Activated CD4-positive, alpha-beta memory T cell treated with anti-CD3 and anti-CD28 coated beads, Interleukin-2, amount 10 ng/mL, durations not matched to agents 7 days and 5 days (primary cell): ENCODE data around the gene SHC4. TPM values are rescaled to one million over a fixed set of nuclear protein-coding genes. Genes with fewer than 3 reads are reported as not detected.
"Not testable (repeated sequence)": the region's sequence is repeated elsewhere in the genome, so short reads cannot be mapped to it uniquely, and the experiment has no call there.

ENCODE experiments used
- CTCF ChIA-PET: fragments of 350-600 bp; sonication (Branson Sonifier 250); formaldehyde crosslinking; loops from one replicate; lab custom pipeline; 2021; ENCODE audit warnings: antibody characterized with exemption, inconsistent platforms; lab: Charles Lee
- POLR2A ChIA-PET: fragments of 350-600 bp; sonication (Branson Sonifier 250); formaldehyde crosslinking; loops from one replicate; lab custom pipeline; 2021; ENCODE audit warnings: antibody characterized with exemption; lab: Charles Lee
- DNase-seq: peaks from one replicate; pipeline ENCODE4 v3.0.0-alpha.2; 2020
- H3K27ac Mint-ChIP-seq: one replicate; pipeline ENCODE4 v1.8.0; 2021; ENCODE audit warnings: mild to moderate bottlenecking, mixed read lengths
- H3K27me3 Mint-ChIP-seq: one replicate; pipeline ENCODE4 v1.8.0; 2021; ENCODE audit warnings: mixed read lengths
- H3K36me3 Mint-ChIP-seq: one replicate; pipeline ENCODE4 v1.8.0; 2021; ENCODE audit warnings: low read depth, mixed read lengths
- H3K4me1 Mint-ChIP-seq: one replicate; pipeline ENCODE4 v1.8.0; 2021; ENCODE audit warnings: mixed read lengths
- H3K4me3 Mint-ChIP-seq: one replicate; pipeline ENCODE4 v1.8.0; 2021; ENCODE audit warnings: mild to moderate bottlenecking, mixed read lengths
- H3K9me3 Mint-ChIP-seq: one replicate; pipeline ENCODE4 v1.8.0; 2021; ENCODE audit warnings: mixed read lengths
- total RNA-seq, 2 experiments: library from RNA; stranded (reverse); gene quantifications; one replicate each; pipeline ENCODE4 v1.2.3, GENCODE V29; 2021

SHC4 gene
- total RNA-seq, 2 experiments from 2014 or later, result 1.9 to 2.8 TPM

DNA sequence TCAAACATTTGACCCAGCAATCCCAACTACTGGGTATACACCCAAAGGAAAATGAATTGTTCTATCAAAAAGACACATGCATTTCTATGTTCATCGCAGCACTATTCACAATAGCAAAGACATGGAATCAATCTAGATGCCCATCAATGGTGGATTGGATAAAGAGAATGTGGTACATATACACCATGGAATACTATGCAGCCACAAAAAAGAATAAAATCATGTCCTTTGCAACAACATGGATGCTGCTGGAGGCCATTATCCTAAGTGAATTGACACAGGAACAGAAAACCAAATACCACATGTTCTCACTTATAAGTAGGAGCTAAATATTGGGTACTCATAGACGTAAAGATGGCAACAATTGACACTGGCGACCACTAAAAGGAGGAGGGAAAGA, 109.3 kb downstream of the SHC4 start:
- peaks cover 22% of the 10 kb centered on the region for H3K27me3 Mint-ChIP-seq
- POLR2A ChIA-PET, H3K27ac Mint-ChIP-seq, H3K9me3 Mint-ChIP-seq, H3K36me3 Mint-ChIP-seq, H3K4me3 Mint-ChIP-seq, DNase-seq, CTCF ChIA-PET: not testable (repeated sequence)
- peaks cover 12% of the 10 kb centered on the region for H3K4me1 Mint-ChIP-seq

DNA sequence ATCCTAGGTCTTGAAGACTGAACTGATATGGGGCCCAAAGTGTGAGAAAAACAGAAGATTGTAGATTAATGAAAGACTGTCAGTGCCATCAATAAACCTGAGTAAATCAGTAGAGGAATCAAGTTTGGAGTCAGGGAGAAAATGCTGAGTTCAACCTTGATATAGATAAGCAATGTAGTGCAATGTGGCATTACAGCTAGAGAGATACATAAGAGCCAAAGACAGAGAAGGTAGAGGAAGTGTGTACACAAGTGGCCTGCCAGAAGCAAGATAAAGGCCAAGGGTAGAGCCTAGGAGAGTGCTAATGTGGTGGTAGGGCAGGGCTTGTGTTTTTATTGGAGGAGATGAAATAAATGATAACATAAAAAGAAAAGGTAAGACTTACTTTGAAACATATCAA, 111.8 kb downstream of the SHC4 start:
- H3K27ac Mint-ChIP-seq, result no peak overlapping the region
- ChIA-PET CTCF (no interaction called here), POLR2A (no interaction called here)
- H3K4me1 Mint-ChIP-seq, result no peaks in the 10 kb centered on the region
- H3K27me3 Mint-ChIP-seq, result peaks cover 22% of the 10 kb centered on the region
- no peak for DNase-seq
- no peaks in the 10 kb centered on the region for H3K9me3 Mint-ChIP-seq
- H3K36me3 Mint-ChIP-seq, result no peaks in the 10 kb centered on the region
- H3K4me3 Mint-ChIP-seq, result no peak overlapping the region

DNA sequence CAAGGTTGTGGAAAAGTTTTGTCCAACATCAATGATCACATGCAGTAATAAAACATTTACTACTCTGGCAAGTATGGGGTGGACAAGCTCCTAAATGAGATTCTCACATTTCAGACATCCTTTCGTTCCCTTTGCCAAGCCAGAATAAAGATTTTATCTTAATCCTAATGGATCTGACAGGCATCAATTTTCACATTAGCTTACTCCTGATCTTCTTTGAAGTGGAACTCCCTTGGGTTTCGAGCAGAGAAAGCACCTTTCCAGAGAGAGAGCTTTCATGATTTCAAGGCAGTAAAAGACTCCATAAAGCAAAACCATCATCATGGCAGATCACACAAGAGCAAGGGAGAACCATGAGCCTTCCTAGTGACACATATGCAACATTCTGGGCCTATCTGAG, 113.1 kb downstream of the SHC4 start:
- no peaks in the 10 kb centered on the region for H3K36me3 Mint-ChIP-seq
- ChIA-PET CTCF (no interaction called here), POLR2A (no interaction called here)
- DNase-seq, result no peak
- no peak overlapping the region for H3K4me3 Mint-ChIP-seq
- H3K27ac Mint-ChIP-seq, result no peak overlapping the region
- H3K4me1 Mint-ChIP-seq, result no peaks in the 10 kb centered on the region
- no peaks in the 10 kb centered on the region for H3K9me3 Mint-ChIP-seq
- peaks cover 19% of the 10 kb centered on the region for H3K27me3 Mint-ChIP-seq

DNA sequence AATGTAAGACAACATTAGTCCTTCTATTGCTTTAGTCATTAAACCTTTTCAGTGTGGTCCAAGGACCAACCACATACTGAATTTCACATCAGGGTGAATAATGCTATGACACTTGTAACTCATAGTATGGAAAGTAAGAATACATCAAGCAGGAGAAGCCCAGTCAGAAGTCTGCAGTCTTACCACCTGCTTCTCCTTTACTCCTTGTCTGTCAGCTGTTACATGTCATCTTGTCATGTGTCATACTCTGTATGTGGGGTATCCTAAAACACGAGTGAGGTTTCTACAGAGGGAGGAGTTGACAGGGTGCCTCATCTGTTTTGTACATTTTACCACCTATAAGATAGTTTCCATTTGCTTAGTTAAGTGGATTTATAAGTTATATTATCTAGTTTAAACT, 118.6 kb downstream of the SHC4 start:
- H3K4me3 Mint-ChIP-seq, result no peak overlapping the region
- H3K27ac Mint-ChIP-seq, result no peak overlapping the region
- no peak for DNase-seq
- H3K36me3 Mint-ChIP-seq, result no peaks in the 10 kb centered on the region
- ChIA-PET POLR2A (no interaction called here), CTCF (no interaction called here)
- H3K4me1 Mint-ChIP-seq, result no peaks in the 10 kb centered on the region
- H3K9me3 Mint-ChIP-seq, result no peaks in the 10 kb centered on the region
- H3K27me3 Mint-ChIP-seq, result peaks cover 5% of the 10 kb centered on the region

DNA sequence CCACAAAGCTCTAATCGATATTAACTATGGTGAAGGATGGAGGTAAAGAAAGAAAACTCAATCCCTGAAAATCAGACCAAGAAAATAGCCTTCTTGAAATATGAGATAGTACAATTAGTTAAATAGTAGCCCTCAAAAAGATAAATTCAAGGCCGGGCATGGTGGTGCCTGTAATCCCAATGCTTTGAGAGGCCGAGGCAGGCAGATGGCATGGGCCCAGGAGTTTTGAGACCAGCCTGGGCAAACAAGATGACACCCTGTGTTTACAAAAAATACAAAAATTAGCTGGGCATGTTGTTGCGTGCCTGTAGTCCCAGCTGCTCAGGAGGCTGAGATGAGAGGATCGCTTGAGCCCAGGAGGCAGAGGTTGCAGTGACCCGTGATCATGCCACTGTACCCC, 121.2 kb downstream of the SHC4 start:
- no peak overlapping the region for H3K27ac Mint-ChIP-seq

DNA sequence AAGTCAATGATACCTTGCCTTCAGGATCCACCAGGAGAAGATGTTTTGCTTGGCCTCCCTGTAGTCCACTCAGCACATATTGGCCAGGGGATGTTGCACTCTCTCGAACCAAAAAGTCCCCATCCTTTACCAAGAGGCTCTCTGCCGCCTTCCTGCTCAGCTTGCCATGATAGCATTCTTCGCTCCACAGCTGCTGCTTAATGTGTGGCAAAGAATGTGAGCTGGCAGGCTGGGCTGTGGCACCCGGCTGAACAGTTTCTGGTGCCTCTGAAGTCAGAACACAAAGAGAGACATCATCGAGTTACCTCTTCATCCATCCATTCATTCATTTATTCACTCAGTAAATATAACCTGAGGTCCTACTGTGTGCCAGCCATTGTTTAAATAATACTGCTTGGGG, 129.0 kb downstream of the SHC4 start:
- H3K4me1 Mint-ChIP-seq, result no peaks in the 10 kb centered on the region
- POLR2A ChIA-PET, result no interaction called here
- CTCF ChIA-PET, result no interaction called here

More for the DNA sequence above, 121.2 kb downstream of the SHC4 start:
- no peaks in the 10 kb centered on the region for H3K4me1 Mint-ChIP-seq
- no peaks in the 10 kb centered on the region for H3K36me3 Mint-ChIP-seq
- POLR2A ChIA-PET, result no interaction called here
- H3K9me3 Mint-ChIP-seq, result no peaks in the 10 kb centered on the region
- CTCF ChIA-PET, result no interaction called here
- DNase-seq, result no peak
- H3K4me3 Mint-ChIP-seq, result no peak overlapping the region
- peaks cover 10% of the 10 kb centered on the region for H3K27me3 Mint-ChIP-seq

DNA sequence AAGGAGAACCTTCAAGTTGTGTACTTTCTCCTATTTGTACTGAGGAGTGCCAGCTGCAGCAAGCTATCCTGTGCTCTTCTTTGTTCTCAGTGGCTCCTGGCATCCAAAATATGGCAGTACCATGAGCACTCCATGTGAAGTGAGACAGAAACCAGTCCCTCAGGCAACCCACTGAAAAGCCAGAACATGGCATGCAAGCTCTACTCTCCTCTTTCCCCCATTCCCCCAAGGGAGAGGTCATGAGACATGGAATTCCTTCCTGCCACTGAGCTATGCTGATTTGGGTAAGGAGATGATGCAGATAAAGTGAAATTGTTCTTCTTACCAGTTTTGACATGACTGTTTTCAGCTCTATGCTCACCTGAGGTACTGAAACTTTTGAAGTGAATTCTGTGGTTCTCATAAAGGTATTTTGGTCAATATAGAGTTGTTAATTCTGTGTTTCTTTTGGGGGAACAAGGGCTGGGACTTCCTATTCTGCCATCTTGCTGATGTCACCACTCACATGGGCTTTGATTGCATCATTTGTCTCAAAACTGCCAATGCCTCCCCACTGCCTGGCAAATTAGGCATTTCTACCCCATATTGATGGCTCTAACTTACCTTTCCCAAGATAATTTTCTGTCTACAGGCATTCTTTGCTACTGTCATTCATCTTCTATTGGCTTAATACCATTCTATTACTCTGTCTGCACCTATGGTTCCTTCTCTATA, 130.0 kb downstream of the SHC4 start:
- peaks cover 5% of the 10 kb centered on the region for H3K9me3 Mint-ChIP-seq
- DNase-seq, result no peak
- H3K4me3 Mint-ChIP-seq, result no peak overlapping the region
- no peaks in the 10 kb centered on the region for H3K4me1 Mint-ChIP-seq
- H3K27ac Mint-ChIP-seq, result no peak overlapping the region
- no peaks in the 10 kb centered on the region for H3K36me3 Mint-ChIP-seq
- CTCF ChIA-PET, result no interaction called here
- POLR2A ChIA-PET, result no interaction called here
- peaks cover 25% of the 10 kb centered on the region for H3K27me3 Mint-ChIP-seq

More for the DNA sequence above, 129.0 kb downstream of the SHC4 start:
- peaks cover 5% of the 10 kb centered on the region for H3K9me3 Mint-ChIP-seq
- H3K36me3 Mint-ChIP-seq, result no peaks in the 10 kb centered on the region
- DNase-seq, result no peak
- peaks cover 23% of the 10 kb centered on the region for H3K27me3 Mint-ChIP-seq
- no peak overlapping the region for H3K27ac Mint-ChIP-seq
- H3K4me3 Mint-ChIP-seq, result no peak overlapping the region

DNA sequence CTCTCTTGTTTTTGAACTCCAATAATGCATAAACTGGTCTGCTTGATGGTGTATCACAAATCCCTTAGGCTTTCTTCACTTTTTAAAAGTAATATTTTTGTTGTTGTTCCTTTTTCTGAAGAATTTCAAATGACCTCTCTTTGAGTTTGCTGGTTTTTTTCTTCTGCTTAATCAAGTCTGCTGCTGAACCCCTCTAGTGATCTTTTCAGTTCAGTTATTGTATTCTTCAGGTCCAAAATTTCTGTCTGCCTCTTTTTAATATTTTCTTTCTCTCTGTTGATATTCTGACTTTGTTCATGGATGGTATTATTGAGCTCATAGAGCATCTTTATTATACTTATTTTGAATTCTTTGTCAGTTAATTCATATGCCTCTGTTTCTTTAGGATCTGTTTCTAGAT, 131.1 kb downstream of the SHC4 start:
- no peaks in the 10 kb centered on the region for H3K36me3 Mint-ChIP-seq
- no peak overlapping the region for H3K27ac Mint-ChIP-seq

DNA sequence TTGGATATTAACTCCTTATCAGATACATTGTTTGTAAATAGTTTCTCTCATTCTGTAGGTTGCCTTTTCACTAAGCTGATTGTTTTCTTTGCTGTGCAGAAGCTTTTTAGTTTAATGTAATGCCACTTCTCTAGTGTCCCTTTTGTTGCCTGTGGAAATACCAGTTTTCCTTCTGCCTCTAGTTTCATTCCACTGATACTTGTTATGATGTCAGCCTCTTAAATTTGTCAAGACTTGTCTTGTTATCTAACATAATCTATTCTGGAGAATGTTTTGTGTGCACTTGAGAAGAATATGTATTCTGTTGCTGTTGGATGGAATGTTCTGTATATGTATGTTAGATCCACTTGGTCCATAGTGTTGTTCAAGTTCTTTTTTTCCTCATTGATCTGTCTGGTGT, 134.8 kb downstream of the SHC4 start:
- DNase-seq, result no peak
- Mint-ChIP-seq H3K27me3 (peaks cover 19% of the 10 kb centered on the region), H3K27ac (no peak overlapping the region), H3K9me3 (peaks cover 3% of the 10 kb centered on the region), H3K4me3 (no peak overlapping the region), H3K36me3 (no peaks in the 10 kb centered on the region), H3K4me1 (no peaks in the 10 kb centered on the region)
- ChIA-PET CTCF (no interaction called here), POLR2A (no interaction called here)

More for the DNA sequence above, 131.1 kb downstream of the SHC4 start:
- Mint-ChIP-seq H3K27me3 (peaks cover 22% of the 10 kb centered on the region), H3K9me3 (peaks cover 5% of the 10 kb centered on the region), H3K4me1 (no peaks in the 10 kb centered on the region), H3K4me3 (no peak overlapping the region)
- POLR2A ChIA-PET, result no interaction called here
- CTCF ChIA-PET, result no interaction called here
- DNase-seq, result no peak

DNA sequence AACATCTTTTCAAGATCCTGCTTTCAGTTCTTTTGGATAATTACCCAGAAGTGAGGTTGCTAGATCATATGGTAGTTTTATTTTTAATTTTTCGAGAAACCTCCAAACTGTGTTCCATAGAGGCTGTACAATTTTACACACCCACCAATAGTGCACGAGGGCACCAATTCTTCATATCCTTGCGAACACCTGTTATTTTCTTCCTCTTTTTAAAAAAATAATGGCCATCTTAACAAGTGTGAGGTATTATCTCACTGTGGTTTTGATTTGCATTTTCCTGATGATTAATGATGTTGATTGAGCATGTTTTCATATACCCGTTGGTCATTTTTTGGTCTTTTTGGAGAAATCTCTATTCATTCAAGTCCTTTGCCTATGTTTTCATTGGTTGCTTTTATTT, 135.2 kb downstream of the SHC4 start:
- Mint-ChIP-seq H3K9me3 (peaks cover 2% of the 10 kb centered on the region), H3K36me3 (no peaks in the 10 kb centered on the region), H3K4me3 (no peak overlapping the region), H3K27me3 (peaks cover 18% of the 10 kb centered on the region), H3K4me1 (no peaks in the 10 kb centered on the region), H3K27ac (no peak overlapping the region)
- CTCF ChIA-PET, result no interaction called here
- POLR2A ChIA-PET, result no interaction called here
- DNase-seq, result no peak

DNA sequence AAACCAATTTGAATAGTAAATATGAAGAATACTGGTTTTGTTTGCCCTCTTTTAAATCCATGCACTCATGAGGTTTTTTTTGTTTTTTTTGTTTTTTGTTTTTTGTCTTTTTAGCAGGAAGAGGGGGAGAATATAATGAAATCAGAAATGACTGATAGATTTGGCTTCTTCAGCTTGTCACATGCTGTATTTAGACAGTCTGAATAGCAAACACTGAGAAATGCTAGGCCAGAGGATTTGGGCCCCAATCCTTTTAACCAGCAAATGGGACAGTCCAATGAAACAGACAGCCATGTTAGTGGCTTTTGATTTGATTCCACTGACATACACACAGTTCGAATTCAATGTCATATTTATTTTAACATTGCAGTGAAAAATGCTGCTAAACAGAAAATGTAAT, 138.6 kb downstream of the SHC4 start:
- Mint-ChIP-seq H3K27me3 (peaks cover 25% of the 10 kb centered on the region), H3K36me3 (no peaks in the 10 kb centered on the region), H3K4me1 (no peaks in the 10 kb centered on the region), H3K9me3 (no peaks in the 10 kb centered on the region), H3K4me3 (no peak overlapping the region), H3K27ac (no peak overlapping the region)
- CTCF ChIA-PET, result no interaction called here
- no peak for DNase-seq
- POLR2A ChIA-PET, result no interaction called here

DNA sequence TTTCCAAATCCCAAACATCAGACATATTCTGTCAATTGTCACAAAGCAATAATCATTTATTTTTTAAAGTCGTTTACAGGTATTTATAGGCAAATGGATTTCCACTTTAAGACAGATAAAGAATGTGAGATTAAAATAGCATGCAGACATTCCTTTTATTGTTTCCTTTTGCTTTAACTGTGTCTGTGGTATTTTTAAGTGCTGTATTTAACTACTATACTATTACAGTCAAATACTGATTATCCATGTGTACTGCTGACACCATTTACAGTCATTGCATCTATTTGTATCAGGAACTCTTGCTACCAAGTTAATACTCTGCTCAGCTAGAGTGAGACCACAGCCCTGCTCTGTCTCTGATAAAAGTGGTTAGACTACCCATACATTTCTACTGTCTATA, 140.0 kb downstream of the SHC4 start:
- Mint-ChIP-seq H3K4me3 (no peak overlapping the region), H3K9me3 (no peaks in the 10 kb centered on the region), H3K4me1 (no peaks in the 10 kb centered on the region), H3K27ac (no peak overlapping the region), H3K27me3 (peaks cover 22% of the 10 kb centered on the region), H3K36me3 (no peaks in the 10 kb centered on the region)
- CTCF ChIA-PET, result no interaction called here
- DNase-seq, result no peak
- POLR2A ChIA-PET, result no interaction called here

DNA sequence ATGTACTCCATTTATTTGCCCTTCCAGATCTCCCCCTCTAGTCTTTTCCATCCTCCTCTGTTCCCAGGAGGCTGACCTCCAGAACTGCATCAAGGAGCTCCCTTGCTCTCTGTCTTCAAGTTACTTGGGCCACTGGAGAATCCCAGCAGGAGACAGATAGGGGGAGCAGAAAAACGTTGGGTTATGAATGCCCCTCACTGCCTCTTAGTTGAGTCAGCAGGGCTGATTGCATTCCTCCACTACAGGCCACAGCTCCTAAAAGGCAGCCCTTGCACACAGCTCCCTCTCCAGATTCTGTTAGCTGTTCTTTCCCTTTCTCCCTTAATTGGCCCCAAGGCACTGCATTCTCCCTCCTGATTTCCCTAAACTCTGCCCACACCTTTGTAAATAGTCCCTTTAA, 140.5 kb downstream of the SHC4 start:
- Mint-ChIP-seq H3K27ac (no peak overlapping the region), H3K27me3 (peaks cover 21% of the 10 kb centered on the region), H3K4me1 (no peaks in the 10 kb centered on the region), H3K4me3 (no peak overlapping the region), H3K9me3 (no peaks in the 10 kb centered on the region), H3K36me3 (no peaks in the 10 kb centered on the region)
- POLR2A ChIA-PET, result no interaction called here
- DNase-seq, result no peak
- CTCF ChIA-PET, result no interaction called here

DNA sequence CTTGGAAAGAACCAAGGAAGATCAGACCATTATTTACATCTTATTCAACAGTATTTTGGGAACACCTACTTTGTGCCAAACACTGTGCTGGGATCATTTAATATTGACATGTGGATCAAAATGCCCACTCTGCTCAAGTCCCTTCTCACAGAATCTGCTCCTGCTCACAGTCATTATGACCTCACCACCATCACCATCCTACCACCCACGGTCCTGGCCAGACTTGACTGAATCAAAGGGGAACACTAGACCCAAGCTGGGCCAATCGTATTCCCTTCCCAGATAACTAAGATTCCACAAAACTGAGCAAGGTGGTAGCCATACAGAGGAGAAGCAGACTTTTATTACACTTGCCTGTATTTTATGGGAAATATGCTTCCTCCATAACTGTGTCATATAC, 149.4 kb downstream of the SHC4 start:
- Mint-ChIP-seq H3K9me3 (no peaks in the 10 kb centered on the region), H3K27ac (no peak overlapping the region), H3K36me3 (no peaks in the 10 kb centered on the region), H3K4me3 (no peak overlapping the region), H3K27me3 (peaks cover 19% of the 10 kb centered on the region), H3K4me1 (peaks cover 19% of the 10 kb centered on the region)
- DNase-seq, result no peak
- ChIA-PET POLR2A (interaction anchor here (1.0 to 1.4 kb wide), 2 partner anchors 24 to 64 kb away, joined by 3 to 4 read pairs; partner anchors contain the start of gene EID1), CTCF (interaction anchor here (1.1 kb wide), 1 partner anchor 13 kb away, joined by 3 read pairs; no protein-coding TSS in a partner anchor)
